ENCODE measurements around the gene CASK.
A peak's percentile ranks its signal among the peaks of the same experiment; 100 is the strongest.

The CASK gene

DNA sequence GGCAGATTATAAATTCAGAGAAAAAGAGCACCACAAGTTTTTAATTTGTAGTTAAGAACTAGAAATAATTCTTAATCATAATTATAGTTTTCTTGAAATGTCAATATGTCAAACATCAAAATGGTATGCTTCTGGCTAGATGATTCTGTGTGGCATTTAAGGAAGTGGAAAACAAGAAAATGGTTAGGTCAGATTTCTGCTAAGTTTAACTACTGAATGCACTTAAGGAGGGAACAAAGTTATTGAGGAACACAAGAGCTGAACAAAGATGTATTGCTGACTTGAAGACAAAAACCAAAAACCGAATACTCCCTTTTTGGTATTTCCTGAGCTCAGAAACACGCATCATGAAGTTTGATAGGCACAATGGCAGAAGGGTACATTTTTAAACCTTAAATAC, 293.3 kb downstream of the CASK start:
- H3K4me3 ChIP-seq (ENCODE audit: low read depth, low read length), result no peak overlapping the region
- TF ChIP-seq CTCF (conservative IDR thresholded peaks at IDR 0.05; ENCODE audit: low read depth, low read length), result no peak
- no peak for DNase-seq (ENCODE audit: low read depth)

DNA sequence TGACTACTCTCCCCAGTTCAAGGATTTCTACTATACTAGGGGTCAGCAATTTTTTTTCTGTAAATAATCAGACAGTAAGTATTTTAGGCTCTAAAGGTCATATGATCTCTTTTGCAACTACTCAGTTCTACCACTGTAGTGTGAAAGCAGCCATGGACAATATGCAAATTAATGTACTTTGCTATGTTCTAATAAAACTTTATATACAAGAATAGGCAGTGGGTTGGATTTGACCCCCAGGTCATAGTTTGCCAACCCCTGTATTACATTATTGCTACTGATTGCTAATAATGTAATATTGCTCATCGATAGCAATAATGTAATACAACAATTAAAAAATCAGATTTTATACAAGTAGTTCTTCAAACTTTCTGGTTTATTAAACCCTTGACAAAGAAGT, 293.8 kb downstream of the CASK start:
- TF ChIP-seq CTCF (conservative IDR thresholded peaks at IDR 0.05; ENCODE audit: low read depth, low read length), result no peak
- DNase-seq (ENCODE audit: low read depth), result no peak

DNA sequence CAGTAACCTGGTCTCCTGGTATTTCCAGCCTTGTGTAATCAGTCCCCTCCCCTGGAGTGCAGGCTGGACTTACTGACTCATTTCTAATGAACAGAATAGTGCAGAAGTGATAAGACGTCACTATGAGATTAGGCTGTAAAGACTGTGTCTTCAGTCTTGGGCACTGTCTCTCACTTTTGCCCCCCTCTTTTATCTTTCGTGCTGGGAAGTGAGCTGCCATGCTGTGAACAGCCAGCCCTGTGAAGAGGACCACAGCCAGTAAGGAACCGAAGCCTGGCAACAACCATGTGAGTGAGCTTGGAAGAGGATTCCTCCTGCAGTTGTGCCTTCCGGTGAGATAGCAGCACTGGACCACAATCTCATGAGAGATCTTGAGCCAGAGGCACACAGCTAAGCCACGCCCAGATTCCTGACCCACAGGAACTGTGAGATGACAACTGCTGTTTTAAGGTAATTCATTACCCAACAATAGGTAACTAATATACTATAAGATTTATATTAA, 302.1 kb downstream of the CASK start:
- no peak for TF ChIP-seq CTCF (conservative IDR thresholded peaks at IDR 0.05; ENCODE audit: low read depth, low read length)
- H3K4me3 ChIP-seq (ENCODE audit: low read depth, low read length), result peak overlapping the region; percentile 27
- DNase-seq (ENCODE audit: low read depth), result peak; percentile 76

More for the DNA sequence above, 293.8 kb downstream of the CASK start:
- no peak overlapping the region for H3K4me3 ChIP-seq (ENCODE audit: low read depth, low read length)

DNA sequence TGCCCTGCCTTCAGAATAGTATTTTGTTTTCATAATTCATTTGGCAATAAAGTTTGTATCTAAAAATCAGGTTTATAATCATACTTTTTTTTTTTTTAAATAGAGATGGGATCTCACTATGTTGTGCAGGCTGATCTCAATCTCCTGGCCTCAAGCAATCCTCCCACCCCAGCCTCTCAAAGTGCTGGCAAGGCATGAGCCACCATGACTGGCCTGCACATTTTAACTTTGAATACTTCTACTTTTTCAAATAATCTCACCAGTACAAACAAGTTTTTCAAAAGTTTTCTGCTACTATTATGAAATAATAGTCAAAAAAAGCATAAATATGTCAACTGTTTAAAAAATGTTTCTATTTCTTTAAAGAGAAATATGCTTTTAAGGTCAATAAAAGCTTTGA, 304.1 kb downstream of the CASK start:
- DNase-seq (ENCODE audit: low read depth), result no peak
- H3K4me3 ChIP-seq (ENCODE audit: low read depth, low read length), result no peak overlapping the region
- no peak for TF ChIP-seq CTCF (conservative IDR thresholded peaks at IDR 0.05; ENCODE audit: low read depth, low read length)

GRCh38 chrX:41616935-41617334, 306.4 kb downstream of the CASK start:
- TF ChIP-seq CTCF (conservative IDR thresholded peaks at IDR 0.05; ENCODE audit: low read depth, low read length), result no peak
- no peak overlapping the region for H3K4me3 ChIP-seq (ENCODE audit: low read depth, low read length)
- peak; percentile 16 for DNase-seq (ENCODE audit: low read depth)

DNA sequence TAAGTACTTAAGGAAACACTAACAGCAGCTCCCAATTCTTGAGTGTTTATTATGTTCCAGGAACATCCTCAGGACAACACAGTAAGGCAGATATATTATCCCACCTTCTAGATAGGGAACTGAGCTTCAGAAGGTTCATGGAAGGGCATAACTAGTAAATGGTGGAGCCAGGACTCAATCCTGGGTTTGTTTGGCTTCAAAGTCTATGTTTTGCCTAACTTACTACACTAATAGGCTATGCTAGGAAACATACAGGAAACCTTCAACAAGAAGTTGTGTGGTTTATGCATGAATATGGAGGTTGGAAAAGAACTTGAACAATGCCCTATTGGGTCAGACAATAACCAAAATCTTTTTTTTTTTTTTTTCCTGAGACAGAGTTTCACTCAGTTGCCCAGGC, 307.1 kb downstream of the CASK start:
- no peak for TF ChIP-seq CTCF (conservative IDR thresholded peaks at IDR 0.05; ENCODE audit: low read depth, low read length)
- H3K4me3 ChIP-seq (ENCODE audit: low read depth, low read length), result no peak overlapping the region
- no peak for DNase-seq (ENCODE audit: low read depth)

DNA sequence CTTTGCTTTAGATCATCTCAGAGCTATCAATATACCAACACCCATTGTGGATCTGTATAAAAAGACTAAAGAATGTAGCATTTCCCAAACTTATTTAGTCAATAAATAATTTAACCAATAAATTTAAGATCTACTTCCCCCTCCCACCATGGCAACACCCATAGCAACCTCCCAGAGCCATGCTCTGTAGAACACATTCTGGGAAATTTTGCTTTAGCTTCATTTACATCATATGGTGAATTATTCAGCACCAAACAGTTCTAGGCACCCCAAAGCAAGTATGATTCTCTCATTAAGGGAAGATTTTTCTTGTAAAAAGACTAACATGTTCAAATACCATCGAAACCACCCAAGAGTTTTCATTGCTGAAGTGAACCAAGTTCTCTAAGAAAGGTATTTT, 315.1 kb downstream of the CASK start:
- no peak overlapping the region for H3K4me3 ChIP-seq (ENCODE audit: low read depth, low read length)
- no peak for DNase-seq (ENCODE audit: low read depth)
- no peak for TF ChIP-seq CTCF (conservative IDR thresholded peaks at IDR 0.05; ENCODE audit: low read depth, low read length)
